ENCODE data around the gene GPN1. TPM values are rescaled to one million over a fixed set of nuclear protein-coding genes. Genes with fewer than 3 reads are reported as not detected.

Gene GPN1
- total RNA-seq (2021) = 37.3 and 45.1 TPM in 2 replicates
- percentile 80 among the genes with signal in this experiment for Bru-seq, nascent RNA
- BruChase-seq, experiment 1, labeled RNA remaining after a 2-hour chase = percentile 81 among the genes with signal in this experiment
- BruChase-seq, experiment 2, labeled RNA remaining after a 6-hour chase = percentile 89 among the genes with signal in this experiment
- long read RNA-seq, transcript GPN1-212 (14 exons, 1,832 nt) = major isoform, 153 of 174 reads
- long read RNA-seq, partial matches to known transcripts = 2 of 174 reads
- long read RNA-seq, other reads (novel, unspliced or antisense) = 19 of 174 reads

GRCh38 chr2:27628767-27629709 is at the start of gene GPN1, which contains the start of gene CCDC121:
Gene GPN1, plus strand, starts transcription at chr2:27629050. Its CDS starts 9 bp downstream, at chr2:27629059.
Gene CCDC121, minus strand, starts transcription at chr2:27629012. Its CDS starts 1,213 bp downstream, at chr2:27627799.
- peaks cover 15% of the 10 kb centered on the region; the same call in 1 of the 2 replicates for H3K36me3 ChIP-seq (ENCODE audit: low read depth)
- no peaks in the 10 kb centered on the region for H3K9me2 ChIP-seq (ENCODE audit: insufficient read depth)
- TF ChIP-seq, protein P1, sequence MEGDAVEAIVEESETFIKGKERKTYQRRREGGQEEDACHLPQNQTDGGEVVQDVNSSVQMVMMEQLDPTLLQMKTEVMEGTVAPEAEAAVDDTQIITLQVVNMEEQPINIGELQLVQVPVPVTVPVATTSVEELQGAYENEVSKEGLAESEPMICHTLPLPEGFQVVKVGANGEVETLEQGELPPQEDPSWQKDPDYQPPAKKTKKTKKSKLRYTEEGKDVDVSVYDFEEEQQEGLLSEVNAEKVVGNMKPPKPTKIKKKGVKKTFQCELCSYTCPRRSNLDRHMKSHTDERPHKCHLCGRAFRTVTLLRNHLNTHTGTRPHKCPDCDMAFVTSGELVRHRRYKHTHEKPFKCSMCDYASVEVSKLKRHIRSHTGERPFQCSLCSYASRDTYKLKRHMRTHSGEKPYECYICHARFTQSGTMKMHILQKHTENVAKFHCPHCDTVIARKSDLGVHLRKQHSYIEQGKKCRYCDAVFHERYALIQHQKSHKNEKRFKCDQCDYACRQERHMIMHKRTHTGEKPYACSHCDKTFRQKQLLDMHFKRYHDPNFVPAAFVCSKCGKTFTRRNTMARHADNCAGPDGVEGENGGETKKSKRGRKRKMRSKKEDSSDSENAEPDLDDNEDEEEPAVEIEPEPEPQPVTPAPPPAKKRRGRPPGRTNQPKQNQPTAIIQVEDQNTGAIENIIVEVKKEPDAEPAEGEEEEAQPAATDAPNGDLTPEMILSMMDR (conservative IDR thresholded peaks at IDR 0.05) = no peak
- no peak for TF ChIP-seq EZH2 (IDR thresholded peaks at IDR 0.05; ENCODE audit: low read depth)
- H3K4me3 ChIP-seq = peak within 1 kb of the TSS; percentile 86
- peak within 1 kb of the TSS; percentile 86 for H3K27ac ChIP-seq
- H3K9me3 ChIP-seq (ENCODE audit: insufficient read depth, low read depth) = no peaks in the 10 kb centered on the region
- H2AFZ ChIP-seq = peak within 1 kb of the TSS; percentile 88
- H3K4me2 ChIP-seq = peak within 1 kb of the TSS; percentile 97
- H3F3A ChIP-seq (ENCODE audit: insufficient read depth, low read depth) = peaks cover 23% of the 10 kb centered on the region; the same call in 1 of the 2 replicates
- no peaks in the 10 kb centered on the region for H3K27me3 ChIP-seq (ENCODE audit: insufficient read depth, low read depth)
- peaks cover 27% of the 10 kb centered on the region for H3K4me1 ChIP-seq (replicated peaks; ENCODE audit: insufficient read depth)
- intact Hi-C loops (cut with micrococcal nuclease; ENCODE audit: unreplicated experiment) = loop anchor here (1.0 to 5.0 kb wide), 5 partner anchors 140 to 307 kb away; partner anchors contain the start of genes IFT172, KRTCAP3, MPV17 and PPM1G
- H3K79me2 ChIP-seq (ENCODE audit: low read depth) = peaks cover 12% of the 10 kb centered on the region; the same call in 1 of the 2 replicates
- no peaks in the 10 kb centered on the region for H4K20me1 ChIP-seq (ENCODE audit: insufficient read depth)
- CTCF ChIA-PET = interaction anchor here (0.6 to 1.4 kb wide), 2 partner anchors 54 to 187 kb away, joined by 3 to 4 read pairs; no protein-coding TSS in a partner anchor
- POLR2A ChIA-PET (ENCODE audit: unreplicated experiment) = interaction anchor here (0.6 to 0.8 kb wide), 3 partner anchors 29 to 200 kb away, joined by 3 to 4 read pairs (median 3); partner anchors contain the start of gene NRBP1
- peak; percentile 89 to 91 for DNase-seq
- no TSS peak for BruUV-seq (replicated peaks)

- no TSS peak for BruUV-seq (replicated peaks)
- Histone ChIP-seq H3K79me2 (ENCODE audit: low read depth) (peaks cover 35% of the 10 kb centered on the region), H3K27me3 (ENCODE audit: insufficient read depth, low read depth) (no peaks in the 10 kb centered on the region), H4K20me1 (ENCODE audit: insufficient read depth) (peaks cover 10% of the 10 kb centered on the region; the same call in 1 of the 2 replicates), H3F3A (ENCODE audit: insufficient read depth, low read depth) (peaks cover 14% of the 10 kb centered on the region), H3K4me3 (no peak overlapping the region), H3K27ac (no peak overlapping the region), H3K9me2 (ENCODE audit: insufficient read depth) (no peaks in the 10 kb centered on the region), H3K36me3 (ENCODE audit: low read depth) (0 out of 2 replicates have a peak, but pooled peaks cover 3% of the 10 kb centered on the region), H3K4me2 (no peak overlapping the region), H3K4me1 (replicated peaks; ENCODE audit: insufficient read depth) (peaks cover 20% of the 10 kb centered on the region), H2AFZ (no peak overlapping the region), H3K9me3 (ENCODE audit: insufficient read depth, low read depth) (peaks cover 35% of the 10 kb centered on the region)
- no peak for TF ChIP-seq EZH2 (IDR thresholded peaks at IDR 0.05; ENCODE audit: low read depth)
- TF ChIP-seq, protein P1 (conservative IDR thresholded peaks at IDR 0.05) = no peak
- intact Hi-C loops (cut with micrococcal nuclease; ENCODE audit: unreplicated experiment) = loop anchor here (5.0 kb wide), 1 partner anchor 89 kb away; no protein-coding TSS in a partner anchor
- ChIA-PET CTCF (no interaction called here), POLR2A (ENCODE audit: unreplicated experiment) (no interaction called here)
- DNase-seq = no peak
Observed at GRCh38 chr2:27581417-27582128, 47.3 kb upstream of the GPN1 start.
